CD4-positive, alpha-beta T cell treated with Interferon alpha-2 for 1 hour (primary cell): ENCODE measurements around the gene SKAP1.
"Not testable (repeated sequence)": the region's sequence is repeated elsewhere in the genome, so short reads cannot be mapped to it uniquely, and the experiment has no call there.

Experiments used
- DNase-seq, 2 donors: peaks; one replicate each; pipeline ENCODE4 v3.0.0-alpha.2; 2020 to 2022

SKAP1 gene

DNA sequence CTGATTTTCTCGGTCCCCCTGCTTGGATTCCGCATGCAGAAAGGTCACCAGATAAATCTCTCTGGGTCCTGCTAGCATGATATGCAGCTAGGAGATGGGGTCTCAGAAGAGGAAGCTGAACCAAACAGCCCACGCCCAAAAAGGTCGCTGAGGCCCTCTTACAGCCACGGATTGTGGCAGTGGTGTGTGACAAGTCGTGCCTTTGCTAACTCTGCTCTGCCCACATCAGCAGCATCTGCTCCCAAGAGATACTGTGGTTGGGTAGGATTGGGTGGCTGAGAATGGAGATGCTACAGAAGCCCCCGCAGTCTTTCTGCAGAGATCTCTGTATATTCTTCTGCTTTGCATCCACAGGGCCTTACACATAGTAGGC, 15.2 kb upstream of the SKAP1 start:
- no peak for DNase-seq

DNA sequence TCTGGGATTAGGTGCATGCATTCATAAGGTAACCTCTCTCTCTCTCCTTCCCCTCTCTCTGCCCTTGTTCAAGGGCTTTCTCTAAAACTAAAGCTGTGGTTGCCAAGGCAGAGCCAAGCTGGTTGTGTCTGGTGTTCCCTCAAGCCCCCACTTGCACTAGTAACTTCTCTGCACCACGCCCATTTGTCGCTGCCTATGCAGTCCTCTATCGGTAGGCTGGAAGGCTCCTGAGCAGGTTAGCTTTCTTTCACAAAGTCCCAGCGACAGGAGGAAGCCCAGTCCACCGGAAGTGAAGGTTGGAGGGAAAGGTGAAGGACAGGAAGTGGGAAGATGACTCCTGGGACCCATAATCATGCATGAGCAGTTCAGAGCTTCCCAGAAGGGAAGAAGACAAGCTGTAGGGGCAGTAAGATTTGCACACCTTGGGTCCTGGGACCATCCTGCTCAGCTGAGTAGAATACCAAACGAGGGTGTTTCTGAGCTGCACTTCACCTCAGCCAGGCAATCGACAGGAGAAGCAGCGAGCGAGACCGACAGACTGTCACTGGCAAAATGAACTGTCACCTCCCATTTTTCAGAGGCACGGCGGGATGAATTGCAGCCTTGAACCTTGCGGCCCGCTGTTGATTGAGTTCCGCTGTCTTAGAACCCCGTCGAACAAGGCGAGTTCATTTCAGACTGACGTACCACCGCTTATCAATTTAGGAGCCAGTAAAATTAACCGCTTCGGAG, 14.7 kb upstream of the SKAP1 start:
- peak; percentile 14 to 42 for DNase-seq

DNA sequence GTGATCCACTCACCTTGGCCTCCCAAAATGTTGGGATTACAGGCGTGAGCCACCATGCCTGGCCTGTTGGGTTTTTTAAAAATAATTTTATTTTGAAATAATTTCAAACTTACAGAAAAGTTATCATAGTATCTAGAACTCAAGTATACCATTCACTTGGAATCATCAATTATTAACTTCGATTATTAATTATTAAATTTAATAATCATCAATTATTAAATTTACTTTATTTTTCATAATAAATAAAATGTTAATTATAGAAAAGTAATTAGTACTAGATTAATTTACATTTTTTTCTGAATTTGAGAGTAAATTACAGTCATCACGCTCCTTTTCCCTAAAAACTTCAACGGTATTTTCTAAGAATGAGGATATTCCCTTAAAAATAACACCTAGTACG, 13.7 kb upstream of the SKAP1 start:
- DNase-seq, result no peak

DNA sequence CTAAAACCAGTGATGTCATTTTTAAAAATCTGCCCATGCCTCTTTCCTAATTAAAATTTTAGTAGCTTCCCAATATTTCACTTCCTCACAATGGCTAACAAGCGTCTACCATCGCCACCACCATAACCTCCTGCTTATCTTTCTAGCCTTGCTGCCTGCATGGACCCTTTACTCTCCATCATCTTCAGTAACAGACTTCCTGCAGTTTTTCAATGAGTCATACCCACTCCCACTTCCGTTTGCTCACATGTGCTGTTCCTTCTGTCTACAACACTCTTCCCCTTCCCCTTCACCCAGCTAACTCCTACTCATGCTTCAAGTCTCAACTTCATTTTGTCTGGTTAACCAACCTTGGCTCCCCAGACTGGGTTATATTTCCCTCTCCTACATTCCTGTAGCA, 12.8 kb upstream of the SKAP1 start:
- peak in 1 of 2 donors; percentile 26 for DNase-seq

DNA sequence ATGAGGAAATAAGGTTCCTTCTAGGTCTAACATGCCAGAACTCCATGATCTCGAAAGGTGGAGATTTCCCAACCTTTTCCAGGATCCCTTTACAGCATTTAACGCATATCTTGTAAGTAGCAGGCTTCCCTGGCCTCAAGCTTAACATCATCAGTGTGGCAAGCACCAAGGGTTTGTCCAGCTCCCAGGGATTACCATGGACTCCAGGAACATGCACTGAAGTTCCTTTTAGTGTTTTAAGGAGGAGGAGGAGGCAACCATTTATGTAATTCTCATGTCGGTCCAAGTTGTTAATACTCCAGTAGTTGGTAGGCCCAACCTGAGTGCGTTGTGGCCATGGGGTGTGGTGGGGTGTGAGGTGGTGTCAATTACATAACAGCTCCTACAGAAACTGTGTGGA, 11.8 kb upstream of the SKAP1 start:
- DNase-seq, result no peak

DNA sequence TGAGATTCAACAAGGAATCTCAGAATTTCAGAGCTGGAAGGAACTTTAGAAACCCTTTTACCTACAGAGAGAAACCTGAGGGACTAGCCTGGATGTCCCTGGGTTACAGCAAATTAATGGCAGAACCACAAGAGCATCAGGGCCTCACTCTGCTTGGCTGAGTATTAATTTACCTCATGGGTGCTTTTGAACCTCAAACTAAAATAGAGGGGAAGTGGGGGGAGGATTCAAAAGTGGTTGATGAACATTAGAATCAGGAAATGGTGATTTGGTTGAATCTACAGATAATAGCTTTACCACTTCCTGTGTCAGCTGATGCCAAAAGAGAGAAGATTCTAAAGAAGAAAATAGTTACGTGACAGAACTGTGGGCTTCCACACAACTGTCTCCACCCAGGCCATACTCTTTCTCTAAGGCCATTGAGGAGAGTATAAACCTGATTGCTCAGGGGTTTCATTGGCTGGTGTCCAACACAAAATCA, 11.3 kb upstream of the SKAP1 start:
- peak; percentile 47 to 85 for DNase-seq

DNA sequence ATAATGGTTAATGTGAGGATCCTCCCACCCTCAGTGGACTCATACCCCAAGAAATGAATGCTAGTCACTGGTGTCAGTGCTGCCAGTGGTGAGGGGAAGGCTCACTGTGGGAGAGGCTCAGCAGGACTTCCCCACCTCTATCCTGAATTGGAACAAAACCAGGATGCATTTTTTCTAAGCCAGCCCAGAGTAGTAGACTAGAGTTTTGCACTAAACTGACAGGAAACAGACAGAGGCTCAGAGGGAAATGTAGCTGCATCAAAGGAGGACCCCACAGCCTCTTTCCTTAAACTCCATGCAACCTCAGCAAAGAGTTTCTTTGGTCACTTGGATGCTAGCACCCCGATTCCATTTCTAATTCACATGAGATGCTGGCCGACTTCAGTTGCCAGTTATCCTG, 10.7 kb upstream of the SKAP1 start:
- DNase-seq, result peak in 1 of 2 donors; percentile 29

DNA sequence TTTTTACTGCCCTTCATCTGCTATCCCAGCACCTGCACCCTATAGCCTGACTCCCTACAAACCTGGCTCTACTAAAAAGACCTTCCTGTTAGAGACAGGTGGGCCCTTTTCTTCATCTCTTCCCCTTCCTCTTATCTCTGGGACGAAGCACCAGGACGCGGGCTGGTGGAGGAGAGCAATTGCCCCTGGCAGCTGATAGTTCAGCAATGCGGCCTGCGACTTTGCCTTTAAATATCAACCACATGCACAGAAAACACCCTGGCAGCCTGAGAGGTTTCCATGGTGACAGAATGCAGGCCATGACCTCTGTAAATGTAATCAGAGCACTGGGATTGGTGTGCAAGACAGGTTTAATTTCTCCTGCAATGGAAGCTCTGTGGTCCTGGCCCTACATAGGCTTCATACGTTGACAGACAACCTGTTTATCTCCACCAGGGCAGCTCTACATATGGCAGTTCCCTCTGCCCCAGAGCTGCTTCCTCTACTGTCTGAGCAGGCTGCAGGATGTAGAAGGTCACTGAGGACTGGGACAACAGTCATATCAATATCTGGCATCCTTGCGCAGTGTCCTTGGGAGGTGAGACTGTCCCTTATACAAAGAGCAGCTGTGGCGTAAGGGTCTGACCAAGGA, 10.0 kb upstream of the SKAP1 start:
- peak; percentile 46 to 78 for DNase-seq

DNA sequence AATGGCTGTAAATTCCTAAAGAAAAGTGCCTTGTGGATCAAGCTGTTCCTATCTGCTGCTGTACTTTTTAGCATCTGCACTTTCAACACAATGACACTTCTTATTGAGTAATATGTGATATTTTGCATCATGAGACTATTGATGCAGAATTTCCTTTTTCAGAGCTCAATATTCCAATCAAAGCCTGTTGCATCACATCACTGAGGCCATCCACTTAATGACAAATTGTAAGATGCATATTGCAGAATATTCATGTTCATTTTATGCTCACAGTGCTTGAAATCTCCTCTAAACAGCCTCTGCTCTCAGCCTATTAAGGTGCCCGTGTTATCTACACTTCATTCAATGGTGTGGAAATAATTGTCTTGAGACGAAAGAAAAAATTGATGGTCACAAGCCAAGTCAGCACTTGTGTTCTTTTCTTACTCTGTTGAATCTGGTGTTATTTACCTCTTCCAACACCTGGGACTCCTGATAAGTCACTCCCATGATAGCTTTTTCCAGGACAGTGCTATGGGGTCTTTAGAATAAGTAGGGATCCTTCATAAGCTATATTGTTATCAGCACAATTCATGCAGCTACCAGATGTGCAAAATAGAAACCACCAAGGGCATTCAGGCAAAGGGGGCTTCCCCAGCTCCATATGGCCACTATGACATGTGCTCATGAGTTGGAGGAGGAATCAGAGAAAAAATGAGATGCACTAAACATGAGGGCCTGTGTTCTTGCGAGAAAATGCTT, 9.3 kb upstream of the SKAP1 start:
- DNase-seq, result peak; percentile 25 to 46

DNA sequence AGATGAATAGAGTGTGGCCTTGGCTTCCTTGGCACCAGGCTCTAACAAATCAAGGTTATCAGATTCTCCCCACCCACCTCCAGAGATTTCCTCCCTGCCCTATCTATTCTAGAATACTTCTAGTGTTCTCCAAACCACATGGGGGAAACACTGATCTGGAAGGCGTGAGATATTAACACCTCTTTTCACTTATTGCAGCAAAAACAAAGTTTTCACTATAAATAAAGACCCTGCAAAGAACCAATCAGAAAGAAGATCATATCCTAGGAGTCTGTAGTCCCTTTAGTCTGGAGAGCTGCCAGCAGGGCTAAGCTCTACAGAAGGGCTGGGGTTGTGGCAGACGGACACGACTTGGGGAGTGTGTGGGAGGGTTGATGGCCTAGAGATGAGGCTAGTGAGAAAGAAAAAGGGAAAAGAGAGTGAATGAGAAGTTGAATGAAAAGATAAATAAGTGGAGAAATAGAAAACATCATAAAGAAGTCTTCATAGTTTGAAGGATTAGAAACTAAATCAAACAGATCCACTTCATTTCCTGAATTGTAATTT, 8.6 kb upstream of the SKAP1 start:
- DNase-seq, result no peak

DNA sequence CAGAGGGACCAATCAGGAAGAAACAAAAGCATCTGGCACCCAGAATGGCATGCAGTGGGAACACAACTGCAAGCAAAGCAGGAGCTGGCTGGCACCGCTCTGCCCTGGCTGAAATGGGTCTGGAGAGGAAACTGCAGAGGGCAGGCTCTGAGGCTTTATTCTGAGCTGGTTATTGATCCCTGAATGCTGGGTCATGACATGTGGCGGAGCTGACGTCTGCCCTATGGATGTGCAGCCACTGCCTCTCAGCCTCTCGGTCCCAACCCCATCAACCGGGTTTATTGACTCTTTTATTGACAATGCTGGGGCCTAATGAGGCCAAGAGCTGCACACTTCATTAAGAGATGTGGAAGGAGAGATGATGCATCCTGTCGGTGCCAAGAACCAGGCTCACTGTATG, 3.9 kb upstream of the SKAP1 start:
- DNase-seq, result no peak

DNA sequence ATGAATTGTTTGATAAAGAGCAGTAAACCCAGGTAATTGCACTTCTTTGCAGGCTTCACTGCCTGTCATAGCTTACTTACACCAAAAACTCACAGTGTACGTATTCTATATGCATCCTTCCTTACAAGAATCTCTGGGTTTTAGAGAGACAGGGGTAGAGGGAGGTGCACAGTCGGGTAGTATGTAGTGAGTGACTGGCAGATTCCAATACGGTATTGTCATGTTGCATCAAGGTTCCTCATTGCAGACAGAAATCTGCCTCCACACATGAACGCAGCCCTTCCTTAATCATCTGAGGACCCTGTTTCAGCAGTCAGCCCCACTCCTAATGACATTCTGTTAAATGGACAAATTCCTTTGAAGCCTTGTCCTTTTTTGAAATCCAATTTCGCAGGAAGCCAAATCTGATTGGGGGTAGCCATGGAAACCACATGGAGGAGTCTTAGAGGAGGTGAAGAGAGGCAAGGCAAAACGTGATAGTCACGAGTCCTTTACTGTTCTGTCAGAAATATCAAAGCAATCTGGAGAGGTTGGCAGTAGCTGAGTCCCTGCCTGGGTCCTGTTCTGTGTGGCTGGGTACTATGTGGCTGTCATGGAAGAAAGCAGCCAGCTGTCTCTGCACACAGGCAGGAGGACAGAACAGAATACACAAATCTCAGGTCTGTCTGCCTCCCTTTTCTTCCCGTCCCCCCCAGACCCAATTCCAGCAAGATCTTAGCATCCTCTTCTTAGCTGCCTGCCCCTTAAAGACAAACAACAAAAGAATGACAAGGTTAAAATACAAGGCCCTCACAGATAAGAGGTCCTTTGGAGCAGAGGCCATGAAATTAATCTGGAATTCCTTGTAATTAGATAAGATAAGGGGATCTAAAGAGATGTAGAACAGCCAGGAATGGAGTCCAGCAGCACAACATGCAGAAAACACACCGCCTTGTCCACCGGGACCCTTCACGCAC, 3.1 kb upstream of the SKAP1 start:
- no peak for DNase-seq

DNA sequence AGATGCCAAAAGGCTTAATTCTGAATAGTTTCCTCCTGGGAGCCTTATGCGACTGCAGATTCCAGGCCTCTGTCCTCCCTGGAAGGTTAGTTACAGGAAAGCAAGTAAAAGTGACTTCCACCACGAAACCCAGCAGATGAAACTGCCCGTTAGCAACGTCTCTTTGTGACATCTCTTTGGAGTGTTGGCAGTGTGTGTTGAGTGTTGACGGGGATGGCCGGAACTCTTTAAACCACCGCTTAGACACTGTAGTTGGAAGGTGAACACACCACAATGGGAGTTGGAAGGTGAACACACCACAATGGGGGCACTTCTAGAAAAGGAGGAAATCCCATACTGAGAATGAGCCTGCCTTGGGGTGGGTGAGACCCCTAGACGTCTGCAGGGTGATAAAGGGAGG, 858 bp downstream of the SKAP1 start:
- peak; percentile 21 to 58 for DNase-seq

DNA sequence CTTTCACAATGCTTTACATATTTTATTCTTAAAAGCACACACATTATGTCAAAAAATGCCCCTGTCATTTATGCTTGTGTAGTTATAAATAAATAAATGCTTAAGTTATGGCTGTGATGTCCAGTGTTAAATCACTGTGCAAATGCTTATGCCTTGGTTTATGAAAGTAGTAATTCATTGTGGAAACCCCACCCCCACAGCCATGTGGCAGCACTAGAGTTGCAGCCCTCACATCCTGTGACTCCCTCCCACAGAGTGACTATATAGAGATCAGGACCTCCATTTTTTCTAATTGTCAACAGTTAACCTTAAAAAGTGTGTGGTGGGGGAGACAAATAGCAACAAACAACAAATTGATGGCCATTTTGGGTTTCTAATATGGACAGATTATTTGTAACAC, 2.4 kb downstream of the SKAP1 start:
- DNase-seq, result peak; percentile 50 to 74

DNA sequence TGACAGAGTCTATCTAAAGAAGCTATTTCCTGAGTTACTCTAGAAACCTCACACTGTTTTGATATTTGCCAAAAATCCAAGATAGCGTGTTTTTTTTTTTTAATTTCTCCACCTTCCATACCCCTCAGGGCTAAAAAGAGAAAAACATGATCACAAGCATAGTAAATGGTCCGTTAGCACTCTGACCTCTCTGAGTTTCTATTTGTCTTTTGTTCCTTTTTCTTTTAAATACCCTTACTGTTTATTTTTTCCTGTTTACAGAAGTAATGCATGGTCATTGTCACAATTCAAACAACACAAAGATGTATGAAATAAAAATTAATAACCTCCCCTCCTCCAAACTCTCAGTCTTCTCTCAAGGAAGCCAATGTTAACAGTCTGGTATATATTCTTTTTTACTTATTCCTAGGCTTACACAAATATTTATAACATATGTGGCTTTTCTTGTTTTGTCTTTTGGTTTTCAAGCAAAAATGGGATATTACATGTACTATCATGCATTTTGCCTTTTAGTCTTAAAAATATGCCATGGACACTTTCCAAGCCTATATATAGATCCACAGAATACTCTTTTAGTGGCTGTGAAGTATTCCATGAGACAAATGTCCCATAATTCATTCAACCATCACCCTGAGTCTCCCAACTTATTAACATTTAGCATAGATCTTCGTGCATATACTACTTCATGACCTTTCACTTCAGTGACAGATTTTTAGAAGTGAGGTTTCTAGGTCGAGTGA, 3.1 kb downstream of the SKAP1 start:
- no peak for DNase-seq

DNA sequence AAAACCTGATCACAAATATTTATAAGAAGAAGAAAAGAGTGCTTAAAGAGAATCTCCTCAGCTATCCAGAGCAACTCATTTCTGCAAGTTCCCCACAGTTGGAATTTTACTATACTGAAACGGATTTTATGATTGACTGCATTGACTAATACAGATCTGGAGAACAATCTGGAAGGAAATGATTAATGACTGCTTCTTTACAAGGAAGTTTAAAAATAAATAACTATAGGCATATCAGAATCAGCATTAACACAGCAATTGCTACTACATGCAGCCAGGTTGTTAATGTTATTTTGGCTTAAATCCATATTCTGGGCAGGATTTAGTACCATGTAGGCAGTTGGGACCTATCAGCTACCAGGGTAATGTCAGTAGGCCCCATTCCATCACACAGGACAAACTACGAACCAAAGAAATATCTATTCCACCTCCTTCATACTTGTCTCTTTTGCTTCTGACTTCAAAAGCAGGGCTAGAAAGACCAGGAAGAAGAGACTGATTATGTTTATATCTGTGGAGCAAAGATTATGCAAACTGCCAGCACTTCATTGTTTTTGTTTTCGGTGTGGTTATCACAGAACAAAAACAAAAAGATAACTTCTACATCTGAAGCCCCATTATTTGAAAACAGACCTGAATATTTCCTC, 3.9 kb downstream of the SKAP1 start:
- no peak for DNase-seq

DNA sequence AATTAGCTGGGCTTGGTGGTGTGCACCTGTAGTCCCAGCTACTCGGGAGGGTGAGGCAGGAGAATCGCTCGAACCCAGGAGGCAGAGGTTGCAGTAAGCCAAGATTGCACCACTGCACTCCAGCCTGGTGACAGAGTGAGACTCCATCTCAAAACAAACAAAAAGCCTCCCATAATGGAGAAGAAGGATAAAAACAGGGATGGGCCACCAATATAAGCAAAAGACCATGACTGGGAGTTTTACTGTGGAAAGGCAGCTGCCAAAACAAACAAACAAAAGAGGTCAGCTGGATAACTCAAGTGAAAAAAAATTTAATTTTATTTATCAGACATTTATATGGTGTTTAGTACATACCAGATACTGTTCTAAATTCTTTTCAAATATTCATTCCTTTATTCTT, 8.0 kb downstream of the SKAP1 start:
- DNase-seq, result not testable (repeated sequence)

DNA sequence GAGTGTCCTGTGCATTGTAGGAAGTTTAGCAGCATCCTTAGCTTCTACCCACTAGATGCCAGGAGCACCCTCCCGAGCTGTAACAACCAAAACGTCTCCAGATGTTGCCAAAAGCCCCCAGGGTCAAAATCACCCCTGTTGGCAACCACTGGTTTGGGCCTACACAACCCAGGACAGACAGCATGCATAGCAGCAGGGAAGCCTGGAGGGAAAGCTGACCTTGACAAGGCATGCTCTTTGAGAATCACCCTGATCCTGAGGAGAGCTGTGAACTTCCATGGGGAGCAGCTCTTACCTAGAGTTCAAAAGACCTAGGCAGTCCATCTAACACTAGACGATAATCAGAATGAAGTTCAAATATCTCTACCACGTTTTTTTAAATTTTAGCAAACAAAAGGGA, 9.2 kb downstream of the SKAP1 start:
- no peak for DNase-seq

DNA sequence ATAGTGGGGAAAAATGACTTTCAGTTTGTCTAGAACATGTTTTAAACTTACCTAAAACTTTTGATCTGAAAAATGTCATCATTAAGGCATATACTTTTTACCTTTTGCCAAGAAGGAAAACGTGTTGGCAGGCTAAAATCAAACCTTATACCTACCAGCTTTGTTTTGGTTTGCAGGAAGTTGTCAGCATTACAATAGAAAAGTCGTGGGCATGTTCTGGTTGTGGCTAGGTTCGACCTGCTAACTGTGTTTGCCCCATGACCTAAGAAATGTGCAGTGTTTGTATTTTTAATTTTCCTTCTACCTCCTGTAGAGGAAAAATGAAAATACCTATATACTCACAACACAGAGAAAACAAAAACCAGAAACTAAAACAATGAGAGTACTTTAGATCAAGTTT, 13.0 kb downstream of the SKAP1 start:
- DNase-seq, result no peak

DNA sequence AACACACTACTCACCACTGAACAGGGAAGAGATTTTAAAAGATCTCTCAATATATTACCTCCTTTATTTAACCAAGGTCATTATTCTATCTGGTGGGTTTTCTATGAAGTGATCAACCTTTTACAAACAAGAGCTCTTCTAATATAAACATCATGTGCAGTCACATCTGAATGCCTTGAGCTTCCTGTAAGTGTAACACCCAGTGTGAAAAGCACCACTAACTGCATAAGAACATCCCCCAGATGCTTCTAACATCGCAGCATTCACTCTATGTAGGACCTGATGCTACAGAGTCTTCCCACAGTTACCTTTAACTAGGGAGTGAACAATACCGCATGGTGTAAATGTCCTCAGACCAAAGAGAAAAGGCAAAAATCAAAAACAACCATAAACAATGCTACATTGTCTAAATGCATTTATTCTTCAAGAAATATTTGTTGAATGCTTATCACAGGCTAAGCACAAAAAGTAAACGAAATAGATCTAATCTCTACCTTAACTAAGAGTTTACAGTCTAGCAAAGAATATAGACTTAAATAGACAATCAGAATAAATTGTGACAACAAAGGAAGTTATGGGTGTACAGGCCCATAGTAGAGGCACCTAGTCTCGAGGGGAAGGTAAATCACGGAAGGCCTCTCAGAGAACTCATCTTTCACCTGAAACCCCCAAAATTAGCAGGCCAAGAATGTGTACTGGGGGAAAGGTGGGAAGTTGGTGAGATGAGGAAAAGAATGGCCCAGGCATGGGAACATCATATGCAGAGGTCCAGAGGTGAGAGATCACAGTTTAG, 16.2 kb downstream of the SKAP1 start:
- peak; percentile 9 to 39 for DNase-seq
